NOMO-1 treated with dmso at 0.1 percent for 144 hours (cell line): ENCODE data around the gene RHPN2.
"Not testable (repeated sequence)": the region's sequence is repeated elsewhere in the genome, so short reads cannot be mapped to it uniquely, and the experiment has no call there.

ENCODE experiments used
- DNase-seq: peaks from one replicate; lab custom pipeline; 2025; ENCODE audit not compliant: unreplicated experiment; lab: John Stamatoyannopoulos, UW

The RHPN2 gene

DNA sequence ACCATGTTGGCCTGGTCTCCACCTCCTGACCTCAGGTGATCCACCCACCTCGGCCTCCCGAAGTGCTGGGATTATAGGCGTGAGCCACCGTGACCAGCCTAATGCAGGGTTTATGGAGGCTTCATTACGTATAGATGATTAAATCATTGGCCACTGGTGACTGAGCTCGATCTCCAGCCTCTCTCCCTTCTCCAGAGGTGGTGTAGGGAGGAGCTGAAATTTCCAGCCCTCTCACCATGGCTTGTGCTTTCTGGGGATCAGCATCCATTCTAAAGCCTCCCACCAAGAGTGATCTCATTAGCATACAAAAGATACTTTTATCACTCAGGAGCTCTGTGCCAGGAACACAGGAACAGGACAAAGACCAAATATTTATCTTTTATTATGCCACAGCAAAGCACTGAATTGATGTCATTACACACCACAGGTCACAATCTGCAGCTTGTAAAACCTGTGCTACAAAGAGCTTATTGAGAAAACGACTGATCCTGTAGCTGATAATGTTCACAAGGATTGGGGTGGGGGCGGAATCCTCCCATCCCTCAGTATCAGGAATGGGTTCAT is 32.4 kb downstream of the RHPN2 start:
- no peak for DNase-seq

DNA sequence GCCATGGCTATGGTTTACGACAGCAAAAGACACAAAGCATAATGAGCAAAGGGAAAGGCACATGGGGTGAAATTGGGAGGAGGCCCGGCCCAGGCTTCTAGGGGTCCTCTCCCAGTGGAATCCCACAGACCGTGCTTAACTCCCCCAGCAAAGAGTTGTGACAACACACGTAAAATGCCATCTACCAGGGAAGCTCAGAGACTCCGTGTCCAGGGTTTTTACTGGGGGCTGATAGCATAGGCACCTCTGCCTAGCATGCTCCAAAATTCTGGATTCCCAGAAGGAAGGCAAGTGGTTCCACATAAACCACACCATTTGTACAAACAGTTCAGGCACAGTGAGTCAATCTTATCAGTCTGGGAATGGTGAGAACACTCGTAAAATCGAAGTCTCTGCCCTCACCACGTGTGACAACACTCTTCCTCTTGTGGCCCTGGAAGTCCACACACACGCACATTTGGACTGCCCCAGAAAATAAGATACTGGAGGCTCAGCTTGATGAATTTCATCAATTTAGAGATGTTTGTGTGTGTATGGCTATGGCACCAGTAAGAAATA is 34.9 kb downstream of the RHPN2 start:
- DNase-seq = no peak

DNA sequence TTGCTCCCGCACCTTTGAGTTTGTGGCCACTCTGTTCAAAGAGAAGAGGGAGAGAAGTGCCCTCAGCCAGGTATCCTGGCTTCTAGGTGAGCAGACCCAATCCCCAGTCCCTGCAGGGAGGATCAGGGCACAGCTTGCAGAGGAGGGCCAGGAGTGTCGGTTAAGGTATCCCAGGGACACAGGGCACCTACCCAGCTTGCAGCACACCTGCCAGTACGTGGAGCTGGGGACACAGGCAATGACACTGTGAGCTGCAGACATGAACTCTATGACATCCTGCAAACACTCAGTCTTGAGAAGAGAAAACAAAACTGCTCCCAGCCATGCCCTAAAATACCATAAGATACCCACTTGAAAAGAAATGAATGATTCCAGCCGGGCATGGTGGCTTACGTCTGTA is 38.1 kb downstream of the RHPN2 start:
- not testable (repeated sequence) for DNase-seq

DNA sequence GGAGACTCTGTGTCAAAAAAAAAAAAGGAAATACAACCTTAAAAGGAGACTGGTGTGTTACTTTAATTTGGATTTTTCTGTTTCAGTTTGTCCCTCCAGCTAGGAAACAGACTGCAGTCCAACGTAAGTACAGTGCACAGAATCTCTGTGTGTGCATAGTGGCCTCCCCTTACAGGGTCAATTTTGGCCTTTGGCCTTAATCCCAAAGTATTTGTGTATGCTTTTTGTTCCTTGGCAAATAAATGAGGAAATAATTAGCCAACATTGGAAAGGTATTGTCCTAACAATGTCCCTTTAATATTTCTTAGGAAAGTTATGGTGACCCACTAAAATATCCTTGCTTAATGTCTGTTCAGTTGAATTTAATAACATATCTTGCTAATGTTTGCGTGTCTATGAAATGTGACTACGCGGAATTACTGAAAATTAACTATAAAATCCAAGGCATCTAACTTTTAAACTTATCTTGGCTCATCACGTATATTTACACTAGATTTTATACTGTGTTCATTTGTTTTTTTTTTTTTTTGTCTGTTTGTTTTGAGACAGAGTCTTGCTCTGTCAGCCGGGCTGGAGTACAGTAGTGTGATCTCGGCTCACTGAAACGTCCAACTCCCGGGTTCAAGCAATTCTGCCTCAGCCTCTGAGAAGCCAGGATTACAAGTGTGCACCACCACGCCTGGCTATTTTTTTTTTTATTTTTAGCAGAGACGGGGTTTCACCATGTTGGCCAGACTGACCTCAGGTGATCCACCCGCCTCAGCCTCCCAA is 39.0 kb downstream of the RHPN2 start:
- DNase-seq = not testable (repeated sequence)

DNA sequence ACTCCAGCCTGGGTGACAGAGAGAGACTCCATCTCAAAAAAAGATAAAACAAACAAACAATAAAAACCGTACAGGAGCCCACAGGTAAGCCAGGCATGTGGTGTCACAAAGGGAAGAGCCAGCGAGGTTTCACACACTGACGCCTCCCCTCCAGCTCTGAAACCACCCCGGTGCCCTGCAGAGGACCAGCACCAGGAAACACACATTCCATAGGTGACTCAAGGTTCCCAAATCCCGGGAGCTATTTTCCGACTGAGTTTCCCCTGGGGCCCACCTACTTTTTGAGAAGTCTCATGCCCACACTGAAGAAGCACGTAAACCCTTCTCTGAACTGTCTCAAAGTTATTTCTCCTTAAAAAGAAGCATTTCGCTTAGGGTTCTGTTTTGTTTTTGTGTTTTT is 40.3 kb downstream of the RHPN2 start:
- no peak for DNase-seq

DNA sequence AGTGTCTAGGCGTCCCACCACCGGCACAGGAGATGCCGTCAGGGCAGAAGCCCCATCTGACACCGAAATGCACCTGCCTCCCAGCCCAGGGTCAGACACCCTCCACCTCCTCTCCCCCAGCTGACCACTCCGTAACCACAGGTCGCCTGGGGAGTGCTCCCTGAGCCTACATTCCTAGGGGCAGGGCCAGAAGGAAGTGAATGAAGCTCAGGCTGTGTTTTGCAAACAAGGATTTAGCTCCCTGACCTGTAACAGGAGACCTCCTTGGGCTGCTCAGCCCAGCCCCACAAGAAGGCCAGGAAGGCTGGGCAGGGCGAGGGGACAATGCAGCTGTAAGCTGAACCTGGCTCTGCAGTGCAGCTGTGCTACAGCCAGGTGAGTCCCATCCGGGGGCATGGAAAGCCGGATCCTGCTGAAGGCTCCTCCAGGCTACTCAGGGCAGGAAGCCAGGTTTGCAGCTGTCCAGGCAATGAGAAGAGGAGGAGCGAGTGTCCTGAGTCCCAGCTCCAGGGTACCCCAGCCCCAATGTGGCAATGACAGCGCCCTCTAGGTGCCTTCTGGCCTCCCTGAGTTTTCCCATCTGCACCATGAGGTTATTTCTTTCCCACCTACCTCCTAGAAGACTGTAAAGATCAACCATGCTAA is 42.1 kb downstream of the RHPN2 start:
- no peak for DNase-seq

DNA sequence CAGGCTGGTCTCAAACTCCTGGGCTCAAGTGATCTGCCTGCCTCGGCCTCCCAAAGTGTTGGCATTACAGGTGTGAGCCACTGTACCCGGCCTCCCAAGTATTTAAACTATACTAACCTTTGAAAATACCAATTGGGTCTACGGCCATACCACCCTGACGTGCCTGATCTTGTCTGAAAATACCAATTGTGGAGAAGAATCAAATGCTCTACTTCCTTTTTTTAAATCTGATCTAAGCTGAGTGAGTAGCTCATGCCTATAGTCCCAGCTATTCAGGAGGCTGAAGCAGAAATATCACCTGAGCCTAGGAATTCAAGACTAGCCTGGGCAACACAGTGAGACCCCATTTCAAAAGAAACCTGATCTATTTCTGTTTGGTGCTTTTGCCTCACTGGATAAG is 53.8 kb downstream of the RHPN2 start:
- not testable (repeated sequence) for DNase-seq

DNA sequence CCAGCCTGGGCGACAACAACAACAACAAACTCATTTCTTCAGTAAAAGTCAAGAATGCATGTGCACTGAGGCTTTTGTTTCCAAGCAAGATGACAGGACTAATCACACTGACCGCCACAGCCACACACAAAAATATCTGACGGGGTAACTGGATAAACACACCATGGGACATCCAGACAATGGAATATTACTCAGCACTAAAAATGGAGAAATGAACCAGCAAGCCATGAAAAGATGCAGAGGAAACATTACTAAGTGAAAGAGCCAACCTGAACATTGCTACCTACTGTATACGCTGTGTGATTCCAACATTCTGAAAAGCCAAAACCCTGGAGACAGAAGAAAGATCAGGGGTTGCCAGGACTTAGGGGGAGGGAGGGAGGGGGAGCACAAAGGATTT is 56.0 kb downstream of the RHPN2 start:
- no peak for DNase-seq

DNA sequence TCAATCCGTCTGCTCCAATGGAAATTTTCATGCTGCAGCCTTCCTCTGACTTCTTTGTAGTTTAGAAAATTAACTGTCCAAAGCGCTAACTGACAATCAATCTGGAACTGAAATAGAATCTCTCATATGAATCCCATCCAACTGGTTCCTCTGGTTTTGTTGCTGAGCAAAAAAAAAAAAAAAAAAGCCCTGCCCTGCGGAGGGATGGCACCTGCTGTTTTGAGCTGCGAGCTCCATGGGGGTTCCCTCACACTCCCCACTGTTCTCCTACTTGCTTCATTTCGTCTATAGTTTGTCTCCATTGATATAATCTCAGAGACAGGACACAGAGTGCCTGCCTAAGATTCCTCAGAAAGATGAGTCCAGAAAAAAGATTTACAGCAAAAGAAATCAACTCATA is 59.2 kb downstream of the RHPN2 start:
- DNase-seq = no peak

DNA sequence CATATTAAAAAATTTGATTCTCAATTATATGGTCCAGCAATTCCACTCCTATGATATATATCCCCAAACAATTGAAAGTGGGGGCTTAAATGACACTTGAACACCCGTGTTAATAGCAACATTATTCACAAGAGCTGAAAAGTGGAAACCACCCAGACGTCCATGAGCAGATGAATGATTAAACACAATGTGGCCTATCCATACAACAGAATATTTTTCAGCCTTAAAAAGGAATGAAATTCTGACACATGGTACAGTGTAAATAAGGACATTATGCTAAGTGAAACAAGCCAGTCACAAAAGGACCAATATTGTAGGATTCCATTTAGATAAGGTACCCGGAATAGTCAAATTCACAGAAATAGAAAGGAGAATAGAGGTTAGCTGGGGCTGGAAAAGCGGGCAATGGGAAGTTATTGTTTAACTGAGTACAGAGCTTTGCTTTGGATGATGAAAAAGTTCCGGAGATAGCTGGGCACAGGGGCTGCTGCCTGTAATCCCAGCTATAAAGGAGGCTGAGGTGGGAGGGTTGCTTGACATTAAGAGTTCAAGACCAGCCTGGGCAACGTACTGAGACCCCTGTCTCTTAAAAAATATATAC is 61.2 kb downstream of the RHPN2 start:
- DNase-seq = not testable (repeated sequence)

DNA sequence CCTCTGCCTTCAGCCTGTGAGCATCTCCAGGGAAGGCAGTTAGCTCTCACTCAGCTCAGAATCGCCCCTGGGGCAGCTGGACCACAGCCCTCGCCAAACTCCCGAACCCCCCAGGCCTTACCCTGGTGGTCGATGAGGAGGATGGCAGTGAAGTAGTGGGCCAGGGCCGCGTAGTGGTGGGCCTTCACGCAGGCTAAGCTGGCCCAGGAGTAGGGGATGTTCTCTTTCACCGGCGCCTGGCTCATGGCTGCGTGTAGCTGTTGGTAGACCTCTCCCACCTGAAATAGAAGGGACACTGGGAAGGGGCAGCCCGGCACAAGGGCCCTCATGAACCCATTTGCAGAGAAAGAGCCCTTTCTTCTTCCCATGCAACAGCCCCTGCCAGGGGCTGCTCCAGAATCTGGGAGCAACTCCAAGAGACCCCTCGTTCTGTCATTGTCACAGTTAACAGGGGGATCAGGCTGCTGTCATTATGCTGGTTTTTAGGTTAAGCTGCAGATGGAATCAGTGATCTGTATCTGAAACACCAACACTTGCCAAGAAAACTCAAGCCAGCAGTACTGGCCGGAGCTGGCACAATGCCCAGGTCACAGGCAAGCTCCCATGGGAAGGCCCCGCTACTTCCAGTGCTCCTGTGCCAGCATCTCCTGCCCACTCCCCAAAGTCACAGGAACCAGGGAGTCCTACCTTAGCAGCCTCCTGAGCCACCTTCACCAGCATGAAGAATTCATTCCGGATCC is 62.4 kb downstream of the RHPN2 start:
- DNase-seq = not testable (repeated sequence)

DNA sequence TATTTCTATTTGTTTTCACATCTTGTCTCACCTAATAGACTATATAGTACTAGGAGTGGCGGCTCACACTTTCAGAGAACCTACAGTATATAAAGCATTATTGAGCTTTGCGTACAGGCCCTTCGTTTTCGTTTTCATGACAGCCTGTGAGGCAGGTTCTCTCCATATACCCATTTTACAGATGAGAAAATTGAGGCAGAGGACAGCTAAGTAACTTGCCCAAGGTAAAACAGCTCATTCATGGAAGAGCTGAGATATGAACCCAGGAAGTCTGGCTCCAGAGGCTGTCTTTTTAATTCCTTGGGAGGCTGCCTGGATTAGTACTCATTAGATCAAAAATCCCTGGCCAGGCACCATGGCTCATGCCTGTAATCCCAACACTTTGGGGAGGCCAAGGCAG is 63.8 kb downstream of the RHPN2 start:
- no peak for DNase-seq

DNA sequence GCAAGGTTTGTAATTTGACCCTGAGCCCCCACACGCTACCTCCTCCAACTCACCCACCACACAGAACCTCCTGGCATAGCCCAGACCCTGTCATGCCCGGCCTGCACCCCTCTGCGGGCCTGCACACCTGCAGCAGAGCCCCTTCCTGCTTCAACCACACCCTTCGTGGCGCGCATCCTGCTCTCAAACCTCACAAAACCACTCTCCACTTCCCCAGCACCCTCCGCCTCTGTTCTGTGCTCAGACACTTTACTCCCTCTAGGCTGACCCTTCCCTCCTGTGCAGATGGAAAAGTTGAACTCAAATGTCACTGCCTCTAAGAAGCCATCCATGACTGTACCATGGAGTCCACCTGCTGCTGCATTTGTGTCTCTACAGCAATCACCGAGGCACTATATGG is 64.2 kb downstream of the RHPN2 start:
- DNase-seq = no peak

DNA sequence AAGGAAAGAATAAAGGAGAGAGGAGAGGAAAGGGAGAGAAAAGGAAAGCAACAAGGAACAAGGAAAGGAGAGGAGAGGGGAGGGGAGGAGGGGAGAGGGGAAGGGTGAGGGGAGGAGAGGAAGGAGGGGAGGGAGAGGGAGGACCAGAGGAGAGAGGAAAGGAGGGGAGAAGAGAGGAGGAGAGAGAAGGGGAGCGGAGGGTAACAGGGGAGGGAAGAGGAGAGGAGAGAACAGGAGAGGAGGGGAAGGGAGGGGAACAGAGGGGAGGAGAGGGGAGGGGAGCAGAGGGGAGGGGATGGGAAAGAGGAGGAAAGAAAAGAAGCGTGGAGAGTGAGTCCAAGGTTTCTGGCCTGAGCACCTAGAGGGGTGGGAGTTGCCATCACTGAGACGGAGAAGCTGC is 66.0 kb downstream of the RHPN2 start:
- no peak for DNase-seq

DNA sequence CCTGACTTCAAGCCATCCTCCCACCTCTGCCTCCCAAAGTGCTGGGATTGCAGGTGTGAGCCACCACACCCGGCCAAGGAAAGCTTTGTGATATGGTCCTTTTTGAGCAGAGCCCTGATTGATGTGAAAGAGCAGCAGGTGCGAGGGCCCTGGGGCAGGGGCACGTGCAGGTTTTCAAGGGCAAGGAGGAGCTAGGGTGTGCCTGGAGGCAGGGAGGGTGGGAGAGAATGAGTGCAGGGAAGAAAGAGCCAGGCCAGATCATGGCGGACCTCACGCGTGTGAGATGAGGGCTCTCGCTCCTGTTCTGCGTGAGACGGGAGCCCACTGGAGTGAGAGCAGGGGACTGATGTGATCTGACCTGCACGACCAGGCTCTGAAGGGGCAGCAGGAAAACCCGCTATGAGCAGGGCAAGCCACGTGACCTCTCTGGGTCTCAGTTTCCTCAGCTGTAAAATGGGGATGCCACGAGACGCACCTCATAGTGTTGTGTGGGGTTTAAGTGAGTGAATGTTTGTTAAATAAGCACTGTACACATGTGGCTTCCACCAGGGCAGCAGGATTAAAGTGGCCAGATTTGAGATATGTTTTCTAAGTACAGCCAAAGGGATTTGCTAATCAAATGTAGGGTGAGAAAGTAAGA is 66.9 kb downstream of the RHPN2 start:
- DNase-seq = no peak

DNA sequence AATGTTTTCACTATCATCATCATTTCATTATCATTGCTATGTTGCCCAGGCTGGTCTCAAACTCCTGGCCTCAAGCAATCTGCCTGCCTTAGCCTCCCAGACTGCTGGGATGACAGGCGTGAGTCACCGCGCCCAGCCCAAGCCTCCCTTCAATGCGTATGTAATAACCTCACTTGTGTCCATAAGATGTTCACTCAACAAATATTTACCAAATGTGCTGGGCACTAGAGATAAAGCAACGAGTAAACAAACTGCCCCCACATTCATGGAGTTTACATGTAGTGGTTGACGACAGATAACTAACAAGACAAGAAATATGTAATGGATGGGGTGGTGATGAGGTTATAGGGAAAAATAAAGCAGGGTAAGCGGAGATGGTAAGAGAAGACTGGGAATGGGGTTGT is 67.6 kb downstream of the RHPN2 start:
- not testable (repeated sequence) for DNase-seq

DNA sequence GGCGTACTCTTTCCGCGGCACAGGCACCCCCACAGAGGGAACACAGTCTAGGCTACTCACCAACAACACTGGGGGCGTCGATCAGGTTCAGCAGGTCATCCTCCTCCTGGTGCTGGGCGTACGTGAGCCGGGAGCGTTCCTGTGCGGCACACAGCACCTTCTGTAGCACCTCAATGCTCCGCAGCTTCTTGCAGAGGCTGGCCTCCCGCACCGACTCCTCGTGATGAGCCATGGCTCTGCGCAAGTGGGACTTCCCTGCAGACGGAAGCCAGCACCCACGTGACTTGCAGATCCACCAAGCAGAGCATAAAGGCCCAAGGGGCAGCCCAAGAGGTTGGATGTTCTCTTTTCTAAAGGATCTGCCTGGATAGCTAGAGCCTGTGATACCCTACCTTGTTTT is 68.7 kb downstream of the RHPN2 start:
- DNase-seq = not testable (repeated sequence)

DNA sequence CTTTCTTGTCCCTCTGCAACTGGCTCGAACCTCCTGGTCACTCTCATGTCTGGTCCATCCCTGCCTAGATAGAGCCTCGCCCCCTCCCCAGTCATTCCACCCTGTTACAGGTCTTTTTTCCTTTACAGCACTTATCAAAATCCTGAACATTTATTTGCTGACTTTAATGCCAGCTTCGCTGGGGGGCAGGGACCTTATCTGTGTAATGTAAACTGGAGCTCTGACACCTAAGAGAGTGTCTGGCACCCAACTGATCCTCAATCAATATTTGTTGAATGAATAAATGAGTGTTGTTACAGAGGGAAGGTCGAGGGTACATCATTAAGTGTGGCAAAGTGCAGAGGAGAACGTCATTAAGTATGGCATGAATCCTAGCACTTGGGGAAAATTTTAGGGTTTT is 76.0 kb downstream of the RHPN2 start:
- no peak for DNase-seq

DNA sequence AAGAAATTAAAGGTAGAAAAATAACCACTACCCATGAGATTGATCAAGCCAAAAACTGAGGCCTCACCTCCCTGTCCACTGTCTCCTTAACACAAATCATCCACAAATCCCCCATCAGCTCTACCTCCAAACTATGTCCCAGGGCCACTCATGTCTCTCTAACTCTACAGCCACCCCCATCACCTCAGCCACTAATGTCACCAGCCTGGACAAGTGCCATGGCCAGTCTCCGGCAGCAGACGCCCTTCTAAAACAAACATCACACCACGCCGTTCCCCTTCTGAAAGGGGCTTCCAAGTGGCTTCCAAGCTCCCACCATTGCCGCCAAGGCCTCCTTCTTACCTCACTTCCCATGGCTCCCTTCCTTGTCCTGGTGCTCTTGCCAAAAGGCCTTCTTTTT is 76.4 kb downstream of the RHPN2 start:
- not testable (repeated sequence) for DNase-seq

DNA sequence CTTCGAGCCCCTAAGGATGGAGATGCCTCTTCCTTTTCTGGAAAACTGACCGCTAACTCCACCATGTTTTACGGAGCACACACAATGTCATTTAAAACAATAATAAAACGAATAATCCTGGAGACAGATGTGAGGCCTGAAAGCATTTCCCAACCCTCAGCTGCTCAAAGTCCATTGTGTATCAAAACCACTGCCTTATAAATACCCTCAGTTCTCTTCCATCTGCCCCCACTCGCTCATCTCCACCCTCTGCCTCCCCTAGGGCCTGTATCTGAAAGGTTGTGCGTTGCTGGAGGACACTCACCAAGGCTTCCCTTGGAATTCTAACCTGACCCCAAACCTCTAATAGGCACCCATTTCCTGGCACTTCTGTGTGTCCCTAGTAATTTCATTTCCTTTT is 82.2 kb downstream of the RHPN2 start:
- DNase-seq = not testable (repeated sequence)

DNA sequence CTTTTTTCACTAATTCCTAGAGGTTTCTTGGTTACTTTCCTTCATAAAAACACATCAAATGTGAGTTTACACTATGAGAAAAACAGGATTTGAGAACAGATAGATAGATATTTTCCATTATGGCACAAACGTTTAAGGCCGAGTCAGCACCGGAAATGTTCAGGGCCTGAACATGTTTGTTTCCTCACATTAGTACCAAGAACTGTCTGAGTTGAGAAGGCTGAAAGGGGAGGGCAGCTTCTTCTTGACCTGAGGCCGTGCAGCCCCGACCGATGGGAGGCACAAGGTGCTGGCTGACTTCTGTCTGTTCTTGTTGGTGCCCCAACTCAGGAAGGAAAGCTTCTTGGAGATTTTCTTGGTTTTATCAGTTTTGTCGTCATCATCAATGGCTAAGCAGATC is 84.9 kb downstream of the RHPN2 start:
- not testable (repeated sequence) for DNase-seq
